ENCODE results near the gene TRIM47. TPM values are rescaled to one million over a fixed set of nuclear protein-coding genes. Genes with fewer than 3 reads are reported as not detected.
"Not testable (repeated sequence)": the region's sequence is repeated elsewhere in the genome, so short reads cannot be mapped to it uniquely, and the experiment has no call there.

TRIM47 gene
- total and polyA plus RNA-seq, 8 donors = 13.4 to 63.8 (median 20.8) TPM

- intact Hi-C loops (cut with DNase I) = loop anchor here in 1 of 2 donors (10.0 kb wide), 1 partner anchor 117 kb away; a partner anchor contains a TSS
- no peak overlapping the region for H3K27ac ChIP-seq
- no peak overlapping the region for H3K4me3 ChIP-seq
- H3K9me3 ChIP-seq = no peaks in the 10 kb centered on the region
- TF ChIP-seq CTCF (IDR thresholded peaks at IDR 0.05) = no peak
- ATAC-seq (no peak), DNase-seq (no peak)
- H3K36me3 ChIP-seq = peaks cover 0 to 46% of the 10 kb centered on the region in 2 donors
- no peaks in the 10 kb centered on the region for H3K27me3 ChIP-seq
- peaks cover 14 to 22% of the 10 kb centered on the region in 2 donors for H3K4me1 ChIP-seq
Observed at GRCh38 chr17:75891605-75892555, 13.5 kb upstream of the TRIM47 start.

GRCh38 chr17:75891022-75891604, 12.7 kb upstream of the TRIM47 start:
- ATAC-seq (no peak), DNase-seq (no peak)
- intact Hi-C loops (cut with DNase I) = loop anchor here in 1 of 2 donors (10.0 kb wide), 1 partner anchor 116 kb away; a partner anchor contains a TSS
- Histone ChIP-seq H3K4me1 (peaks cover 14 to 21% of the 10 kb centered on the region in 2 donors), H3K27ac (no peak overlapping the region), H3K36me3 (peaks cover 0 to 46% of the 10 kb centered on the region in 2 donors), H3K9me3 (no peaks in the 10 kb centered on the region), H3K4me3 (no peak overlapping the region), H3K27me3 (no peaks in the 10 kb centered on the region)
- no peak for TF ChIP-seq CTCF (IDR thresholded peaks at IDR 0.05)

GRCh38 chr17:75889454-75889853, 11.1 kb upstream of the TRIM47 start:
- ATAC-seq (no peak), DNase-seq (no peak)
- Histone ChIP-seq H3K27me3 (no peaks in the 10 kb centered on the region), H3K36me3 (peaks cover 0 to 46% of the 10 kb centered on the region in 2 donors), H3K9me3 (no peaks in the 10 kb centered on the region), H3K4me3 (no peak overlapping the region), H3K27ac (no peak overlapping the region), H3K4me1 (peaks cover 0 to 7% of the 10 kb centered on the region in 2 donors)
- intact Hi-C loops (cut with DNase I) = no loop called here
- TF ChIP-seq CTCF (IDR thresholded peaks at IDR 0.05) = no peak

- peaks cover 0 to 46% of the 10 kb centered on the region in 2 donors for H3K36me3 ChIP-seq
- peaks cover 0 to 2% of the 10 kb centered on the region in 2 donors for H3K4me1 ChIP-seq
- intact Hi-C loops (cut with DNase I) = no loop called here
- H3K4me3 ChIP-seq = no peak overlapping the region
- DNase-seq (no peak), ATAC-seq (no peak)
- TF ChIP-seq CTCF (IDR thresholded peaks at IDR 0.05) = no peak
- no peaks in the 10 kb centered on the region for H3K27me3 ChIP-seq
- H3K27ac ChIP-seq = no peak overlapping the region
- no peaks in the 10 kb centered on the region for H3K9me3 ChIP-seq
Observed at GRCh38 chr17:75888484-75888883, 10.1 kb upstream of the TRIM47 start.

- H3K9me3 ChIP-seq; DNase-seq; intact Hi-C loops (cut with DNase I); H3K27ac ChIP-seq; H3K4me3 ChIP-seq; ATAC-seq; H3K27me3 ChIP-seq; H3K4me1 ChIP-seq: not testable (repeated sequence)
- peaks cover 0 to 22% of the 10 kb centered on the region in 2 donors for H3K36me3 ChIP-seq
Observed at GRCh38 chr17:75885860-75886259, 7.5 kb upstream of the TRIM47 start.
